Lower leg skin (tissue), 4 donors: ENCODE results near the gene FABP2. TPM values are rescaled to one million over a fixed set of nuclear protein-coding genes. Genes with fewer than 3 reads are reported as not detected.
"Not testable (repeated sequence)": the region's sequence is repeated elsewhere in the genome, so short reads cannot be mapped to it uniquely, and the experiment has no call there.

Source experiments
- DNase-seq, 2 donors: peaks; one replicate each; pipeline ENCODE4 v3.0.0-alpha.2; 2019; ENCODE audit warnings: low spot score in 2 of 2
- H3K4me3 ChIP-seq: fragments of 200-600 bp; sonication (generic); 2 replicates; pipeline ENCODE4 v1.5.1; 2017; ENCODE audit warnings: mild to moderate bottlenecking, low read depth; ENCODE audit not compliant: poor library complexity, severe bottlenecking
- CTCF ChIP-seq, 3 donors: fragments of 450-650 bp; IDR thresholded peaks; one replicate each; pipeline ENCODE4 v1.5.1; 2016; ENCODE audit warnings: antibody characterized with exemption in 3 of 3, mild to moderate bottlenecking in 3 of 3, moderate library complexity in 2 of 3
- POLR2A ChIP-seq, 2 donors: fragments of 450-650 bp; IDR thresholded peaks; one replicate each; pipeline ENCODE4 v1.6.1; 2016 to 2017; ENCODE audit warnings: antibody characterized with exemption in 2 of 2, mild to moderate bottlenecking in 1 of 2, moderate library complexity in 1 of 2
- WGBS, 2 donors: methylation state at CpG; one replicate each; pipeline ENCODE4 v1.1.5; 2018; 5-methylcytosine and 5-hydroxymethylcytosine counted together
- intact Hi-C: fragments of 100-400 bp; cut with DNase I; formaldehyde crosslinking; loops from one replicate; pipeline ENCODE4 v1.15.0; 2023; ENCODE audit warnings: low total_unique reads
- total RNA-seq, 4 donors: library from RNA; depleted of rRNA; stranded (reverse); fragments of >200 nt; gene quantifications; one replicate each; pipeline ENCODE4 v1.1.0, GENCODE V29; 2016

The FABP2 gene
- total RNA-seq = not detected

GRCh38 chr4:119321921-119322687 lies at the start of gene FABP2:
TSS of gene FABP2 (minus strand) at chr4:119322138. CDS start at chr4:119322102, 36 bp downstream.
- no peak for DNase-seq
- intact Hi-C loops = no loop called here
- WGBS, 2 donors = 65 to 67% methylated on average over 6 of the region's 6 CpGs
- TF ChIP-seq CTCF (IDR thresholded peaks at IDR 0.05) = no peak
- no peak for TF ChIP-seq POLR2A (IDR thresholded peaks at IDR 0.05)
- H3K4me3 ChIP-seq = no peak within 1 kb of the TSS

- DNase-seq, H3K4me3 ChIP-seq, intact Hi-C loops: not testable (repeated sequence)
- WGBS, 2 donors = 51 to 62% methylated on average over 3 of the region's 3 CpGs
Observed at GRCh38 chr4:119370951-119371683, 49.2 kb upstream of the FABP2 start.

GRCh38 chr4:119370392-119370791 lies 48.5 kb upstream of the FABP2 start:
- DNase-seq, intact Hi-C loops: not testable (repeated sequence)

GRCh38 chr4:119366802-119367201 lies 44.9 kb upstream of the FABP2 start:
- H3K4me3 ChIP-seq, DNase-seq, intact Hi-C loops: not testable (repeated sequence)
- 53 to 68% methylated on average over 7 of the region's 7 CpGs for WGBS, 2 donors

More at GRCh38 chr4:119370392-119370791, 48.5 kb upstream of the FABP2 start:
- 41 to 52% methylated on average over 5 of the region's 5 CpGs for WGBS, 2 donors
- H3K4me3 ChIP-seq = not testable (repeated sequence)

GRCh38 chr4:119364203-119364602 lies 42.3 kb upstream of the FABP2 start:
- H3K4me3 ChIP-seq, intact Hi-C loops, DNase-seq: not testable (repeated sequence)
- 86 to 100% methylated on average over 1 of the region's 1 CpG for WGBS, 2 donors

GRCh38 chr4:119363372-119363771 lies 41.4 kb upstream of the FABP2 start:
- H3K4me3 ChIP-seq, intact Hi-C loops, DNase-seq: not testable (repeated sequence)
- WGBS, 2 donors = 80 to 82% methylated on average over 6 of the region's 6 CpGs

GRCh38 chr4:119362413-119362812 lies 40.5 kb upstream of the FABP2 start:
- intact Hi-C loops, DNase-seq, H3K4me3 ChIP-seq: not testable (repeated sequence)
- 98% methylated on average over 3 of the region's 3 CpGs for WGBS, 2 donors

- H3K4me3 ChIP-seq, intact Hi-C loops, DNase-seq: not testable (repeated sequence)
- WGBS, 2 donors = 59 to 67% methylated on average over 2 of the region's 2 CpGs
Observed at GRCh38 chr4:119359873-119360272, 37.9 kb upstream of the FABP2 start.

GRCh38 chr4:119356796-119357195 lies 34.9 kb upstream of the FABP2 start:
- H3K4me3 ChIP-seq, intact Hi-C loops, DNase-seq: not testable (repeated sequence)
- 93 to 97% methylated on average over 1 of the region's 1 CpG for WGBS, 2 donors

GRCh38 chr4:119356041-119356440 lies 34.1 kb upstream of the FABP2 start:
- intact Hi-C loops, H3K4me3 ChIP-seq, DNase-seq: not testable (repeated sequence)
- WGBS, 2 donors = 37 to 38% methylated on average over 1 of the region's 1 CpG

- WGBS, 2 donors = 24 to 27% methylated on average over 2 to 3 of the region's 3 CpGs
- intact Hi-C loops, H3K4me3 ChIP-seq, DNase-seq: not testable (repeated sequence)
Observed at GRCh38 chr4:119353364-119353763, 31.4 kb upstream of the FABP2 start.

- 69 to 70% methylated on average over 1 of the region's 1 CpG for WGBS, 2 donors
- H3K4me3 ChIP-seq, intact Hi-C loops, DNase-seq: not testable (repeated sequence)
Observed at GRCh38 chr4:119348169-119348568, 26.2 kb upstream of the FABP2 start.

- DNase-seq, H3K4me3 ChIP-seq, intact Hi-C loops: not testable (repeated sequence)
- WGBS, 2 donors = no CpG with 5 or more reads among the region's 2 CpGs
Observed at GRCh38 chr4:119343293-119343692, 21.4 kb upstream of the FABP2 start.

GRCh38 chr4:119339895-119340294 lies 18.0 kb upstream of the FABP2 start:
- DNase-seq, intact Hi-C loops: not testable (repeated sequence)

More at GRCh38 chr4:119339895-119340294, 18.0 kb upstream of the FABP2 start:
- H3K4me3 ChIP-seq = not testable (repeated sequence)
